Peyer's patch (tissue), 4 donors: ENCODE data around the gene MSI2.

ENCODE experiments used
- CTCF ChIP-seq, 6 experiments: fragments of 450-650 bp in 4 of 6; fragments of 200-600 bp in 2 of 6; sonication (generic) in 1 of 6; IDR thresholded peaks; one replicate each; pipeline ENCODE4 v1.5.1; 2017 to 2019; ENCODE audit warnings: antibody characterized with exemption in 6 of 6, mild to moderate bottlenecking in 3 of 6, moderate library complexity in 1 of 6
- POLR2A ChIP-seq, 2 donors: fragments of 450-650 bp; IDR thresholded peaks; one replicate each; pipeline ENCODE4 v1.5.1; 2017; ENCODE audit warnings: antibody characterized with exemption in 2 of 2, mild to moderate bottlenecking in 2 of 2, moderate library complexity in 2 of 2

- TF ChIP-seq CTCF (IDR thresholded peaks at IDR 0.05) (no peak), POLR2A (IDR thresholded peaks at IDR 0.05) (no peak)
Measured at GRCh38 chr17:57285701-57286100, 29.4 kb downstream of the MSI2 start.
